Ectodermal cell (in vitro differentiated cells): ENCODE results near the gene PDYN.

ENCODE experiments used
- H3K27ac ChIP-seq: 2 replicates; pipeline ENCODE4 v1.7.0; 2013; ENCODE audit warnings: mild to moderate bottlenecking, low read depth, low read length; ENCODE audit not compliant: insufficient read depth, poor library complexity, severe bottlenecking
- H3K27me3 ChIP-seq: 2 replicates; pipeline ENCODE4 v1.7.0; 2013; ENCODE audit warnings: mild to moderate bottlenecking, low read length; ENCODE audit not compliant: insufficient read depth, control insufficient read depth, poor library complexity, severe bottlenecking
- H3K36me3 ChIP-seq: one replicate; pipeline ENCODE4 v1.7.0; 2013; ENCODE audit warnings: low read length; ENCODE audit not compliant: control insufficient read depth, insufficient read depth
- H3K4me1 ChIP-seq: one replicate; pipeline ENCODE4 v1.7.0; 2013; ENCODE audit warnings: low read length; ENCODE audit not compliant: control insufficient read depth, insufficient read depth
- H3K4me3 ChIP-seq: 2 replicates; pipeline ENCODE4 v1.7.0; 2013; ENCODE audit warnings: low read depth, low read length, control low read depth; ENCODE audit not compliant: insufficient read depth
- H3K9me3 ChIP-seq: 2 replicates; pipeline ENCODE4 v1.7.0; 2013; ENCODE audit warnings: mild to moderate bottlenecking, low read length, moderate library complexity; ENCODE audit not compliant: control insufficient read depth
- WGBS, 2 experiments: methylation state at CpG; one replicate each; pipeline ENCODE4 v1.1.7; 2013; ENCODE audit warnings: missing lambda C conversion rate in 2 of 2; 5-methylcytosine and 5-hydroxymethylcytosine counted together

PDYN gene

DNA sequence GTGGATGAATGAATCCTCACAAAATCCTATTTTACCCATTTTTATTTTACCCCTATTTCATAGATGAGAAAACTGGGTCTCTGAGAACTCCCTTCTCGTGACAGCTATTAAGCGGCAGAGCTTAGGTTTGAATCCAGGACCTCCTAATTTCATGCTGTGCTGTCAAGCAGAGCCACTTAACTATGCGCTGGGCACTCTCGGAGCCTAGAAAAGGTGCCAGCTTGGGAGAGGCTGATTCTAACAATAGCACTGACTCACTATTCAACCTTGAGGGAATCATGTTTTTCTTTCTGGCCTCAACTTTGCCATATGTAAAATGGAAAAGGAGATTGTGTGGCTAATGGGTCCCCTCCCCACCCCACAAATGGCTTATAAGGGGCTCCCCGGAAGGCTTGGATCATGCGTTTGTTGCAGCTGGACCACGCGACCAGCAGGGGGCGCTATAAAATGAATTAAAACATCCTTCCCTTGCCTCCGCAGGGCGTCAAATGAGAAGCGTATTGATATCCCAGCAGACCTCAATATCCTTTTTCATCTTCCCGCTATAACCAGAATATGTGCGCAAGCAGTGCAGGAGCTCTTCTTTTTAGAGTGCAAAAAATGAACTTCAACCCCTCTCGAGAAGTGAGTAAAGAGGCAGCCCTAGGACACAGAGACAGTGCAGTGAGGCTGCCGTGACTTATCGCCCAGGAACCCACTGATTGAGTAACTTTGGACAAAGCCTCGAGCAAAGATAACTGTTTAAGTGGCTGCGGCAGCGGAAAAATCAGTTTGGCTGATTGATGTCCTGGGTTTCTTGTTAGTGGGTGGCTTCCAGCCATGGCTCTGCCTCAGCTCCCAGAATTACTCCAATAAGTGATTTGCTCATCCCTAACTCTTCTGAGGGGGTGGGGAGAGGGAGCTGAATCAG, 12.8 kb upstream of the PDYN start:
- no peaks in the 10 kb centered on the region for H3K4me1 ChIP-seq
- 34% methylated on average over 20 of the region's 20 CpGs for WGBS, 2 experiments
- H3K27ac ChIP-seq, result no peak overlapping the region
- peaks cover 5% of the 10 kb centered on the region for H3K27me3 ChIP-seq
- no peak overlapping the region for H3K4me3 ChIP-seq
- no peaks in the 10 kb centered on the region for H3K9me3 ChIP-seq
- H3K36me3 ChIP-seq, result no peaks in the 10 kb centered on the region

DNA sequence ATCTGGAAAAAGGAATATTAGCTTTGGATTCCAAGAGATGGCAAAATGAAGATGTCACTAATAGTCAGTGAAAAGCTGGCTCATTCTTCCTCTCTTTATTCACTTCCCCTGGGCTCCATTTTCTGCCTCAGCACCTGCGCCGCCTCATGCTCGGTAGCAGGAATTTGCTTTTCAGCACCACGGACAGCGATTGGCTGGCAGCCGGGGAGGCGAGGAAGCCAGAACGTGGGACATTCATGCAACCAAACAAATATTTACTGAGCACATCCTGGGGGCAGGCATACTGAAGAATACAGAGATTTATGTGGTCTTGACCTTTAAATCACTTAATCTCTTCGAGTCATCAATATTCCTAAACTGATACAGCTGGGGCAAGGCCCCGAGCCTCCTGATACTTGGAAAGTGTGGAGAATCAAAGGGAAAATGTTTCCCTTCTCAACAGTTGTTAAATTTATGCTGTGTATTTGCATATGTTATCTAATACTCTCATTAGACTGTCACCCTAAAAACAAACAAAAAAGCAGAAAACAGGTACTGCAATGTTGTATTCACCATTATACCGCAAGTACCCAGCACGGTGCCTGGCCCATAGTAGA, 12.1 kb upstream of the PDYN start:
- peaks cover 5% of the 10 kb centered on the region for H3K27me3 ChIP-seq
- no peaks in the 10 kb centered on the region for H3K9me3 ChIP-seq
- H3K4me1 ChIP-seq, result no peaks in the 10 kb centered on the region
- no peak overlapping the region for H3K4me3 ChIP-seq
- WGBS, 2 experiments, result 2 to 24% methylated on average over 8 to 12 of the region's 12 CpGs
- no peak overlapping the region for H3K27ac ChIP-seq
- H3K36me3 ChIP-seq, result no peaks in the 10 kb centered on the region

DNA sequence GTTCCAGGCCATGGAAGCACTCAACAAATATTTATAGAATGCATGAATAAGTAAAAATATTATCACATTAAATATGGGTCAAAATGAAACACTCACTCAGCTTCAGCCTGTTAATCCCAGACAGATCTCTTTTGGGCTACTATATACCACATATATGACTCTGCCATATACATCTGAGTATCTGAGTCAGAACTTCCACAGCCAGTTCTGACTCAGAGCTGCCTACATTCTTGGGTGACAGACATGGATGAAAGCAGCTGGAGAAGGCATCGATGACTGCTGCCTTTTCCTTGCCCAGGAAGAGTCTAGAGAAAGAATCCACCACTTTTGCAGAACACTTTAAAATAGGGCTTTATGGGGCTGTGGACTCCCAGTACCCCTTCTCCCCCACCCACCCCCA, 11.5 kb upstream of the PDYN start:
- H3K4me3 ChIP-seq, result no peak overlapping the region
- no peak overlapping the region for H3K27ac ChIP-seq
- 58 to 92% methylated on average over 1 of the region's 1 CpG for WGBS, 2 experiments
- no peaks in the 10 kb centered on the region for H3K4me1 ChIP-seq
- H3K27me3 ChIP-seq, result peaks cover 5% of the 10 kb centered on the region
- no peaks in the 10 kb centered on the region for H3K36me3 ChIP-seq
- H3K9me3 ChIP-seq, result no peaks in the 10 kb centered on the region

DNA sequence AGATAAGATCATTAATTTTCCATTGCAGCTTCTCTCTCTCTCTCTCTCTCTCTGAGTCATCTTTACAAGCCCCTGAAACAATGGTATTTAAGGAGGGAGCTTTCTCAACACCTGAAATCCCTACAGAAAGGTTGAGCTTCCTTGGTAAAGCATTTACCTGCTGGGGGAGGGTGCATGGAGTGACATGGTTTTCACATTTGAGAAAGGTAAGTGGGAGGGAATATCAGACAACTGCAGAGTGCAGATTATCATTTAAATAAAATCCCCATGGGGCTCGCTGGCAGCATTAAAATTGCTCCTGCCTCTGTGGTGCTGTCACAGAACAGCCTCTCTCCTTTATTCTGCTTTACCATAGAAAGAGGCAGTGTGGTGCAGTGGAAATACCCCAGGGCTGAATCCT, 10.3 kb upstream of the PDYN start:
- WGBS, 2 experiments, result 24 to 27% methylated on average over 1 of the region's 1 CpG
- Histone ChIP-seq H3K4me3 (no peak overlapping the region), H3K9me3 (no peaks in the 10 kb centered on the region), H3K27ac (no peak overlapping the region), H3K36me3 (no peaks in the 10 kb centered on the region), H3K4me1 (no peaks in the 10 kb centered on the region), H3K27me3 (peaks cover 5% of the 10 kb centered on the region)

DNA sequence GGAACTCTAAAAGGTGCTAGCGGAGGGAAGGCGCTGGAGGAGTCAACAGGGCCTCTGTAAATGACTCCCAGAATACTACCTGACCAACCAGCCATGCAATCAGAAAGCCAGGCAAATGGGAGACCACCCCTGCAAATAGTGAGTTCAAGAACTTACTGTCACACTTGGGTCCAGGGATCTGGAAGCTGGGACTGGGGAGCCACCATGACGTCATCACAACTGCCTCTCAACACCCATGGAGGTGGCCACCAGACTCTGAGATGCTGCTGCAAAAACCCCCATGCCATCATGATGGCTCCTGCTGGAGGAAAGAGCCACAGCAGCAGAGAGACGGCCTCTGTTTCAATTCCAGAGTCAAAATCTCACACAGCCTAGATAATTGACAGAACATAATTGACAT, 8.5 kb upstream of the PDYN start:
- Histone ChIP-seq H3K9me3 (no peaks in the 10 kb centered on the region), H3K27me3 (peaks cover 4% of the 10 kb centered on the region), H3K4me1 (no peaks in the 10 kb centered on the region), H3K4me3 (no peak overlapping the region), H3K36me3 (no peaks in the 10 kb centered on the region), H3K27ac (no peak overlapping the region)
- 89 to 94% methylated on average over 4 of the region's 4 CpGs for WGBS, 2 experiments

DNA sequence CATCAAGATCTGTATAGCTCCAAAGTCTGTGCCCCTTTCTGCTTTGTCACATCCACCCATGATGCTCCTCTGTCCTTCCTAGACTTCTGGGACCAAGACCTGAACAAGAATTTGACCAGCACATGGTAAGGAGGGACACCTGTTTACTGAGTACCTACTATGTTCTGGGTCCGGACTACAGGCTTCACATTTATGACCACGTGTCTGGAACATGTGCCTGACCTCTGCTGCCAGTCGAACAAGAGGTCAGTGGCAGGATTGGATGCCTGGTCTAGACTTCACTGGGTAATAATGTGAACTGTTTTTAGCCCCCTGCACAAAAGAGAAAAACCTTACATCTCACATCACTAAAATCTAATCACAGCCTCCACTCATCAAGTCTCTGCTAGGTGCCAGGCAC, 7.3 kb upstream of the PDYN start:
- Histone ChIP-seq H3K4me1 (no peaks in the 10 kb centered on the region), H3K4me3 (no peak overlapping the region), H3K27me3 (no peaks in the 10 kb centered on the region), H3K9me3 (no peaks in the 10 kb centered on the region), H3K27ac (no peak overlapping the region), H3K36me3 (no peaks in the 10 kb centered on the region)
- 86 to 90% methylated on average over 3 of the region's 3 CpGs for WGBS, 2 experiments

DNA sequence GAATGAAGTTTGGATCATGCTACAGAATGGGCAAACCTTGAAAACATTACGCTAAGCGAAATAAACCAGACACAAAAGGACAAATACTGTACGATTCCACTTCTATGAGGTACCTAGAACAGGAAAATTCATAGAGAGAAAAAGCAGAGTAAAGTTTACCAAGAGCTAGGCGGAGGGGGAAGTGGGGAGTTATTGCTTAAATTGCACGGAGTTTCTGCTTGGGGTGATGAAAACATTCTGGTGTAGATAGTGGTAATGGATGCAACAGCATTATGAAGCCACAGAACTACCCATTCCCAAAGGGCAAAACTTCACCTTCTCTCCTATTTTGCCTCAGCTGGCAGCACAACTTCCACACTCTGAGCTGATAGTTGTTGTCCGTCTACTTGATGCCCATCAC, 6.4 kb upstream of the PDYN start:
- no peaks in the 10 kb centered on the region for H3K9me3 ChIP-seq
- H3K4me1 ChIP-seq, result no peaks in the 10 kb centered on the region
- no peaks in the 10 kb centered on the region for H3K27me3 ChIP-seq
- H3K27ac ChIP-seq, result no peak overlapping the region
- H3K36me3 ChIP-seq, result no peaks in the 10 kb centered on the region
- 78 to 79% methylated on average over 6 of the region's 6 CpGs for WGBS, 2 experiments
- no peak overlapping the region for H3K4me3 ChIP-seq

DNA sequence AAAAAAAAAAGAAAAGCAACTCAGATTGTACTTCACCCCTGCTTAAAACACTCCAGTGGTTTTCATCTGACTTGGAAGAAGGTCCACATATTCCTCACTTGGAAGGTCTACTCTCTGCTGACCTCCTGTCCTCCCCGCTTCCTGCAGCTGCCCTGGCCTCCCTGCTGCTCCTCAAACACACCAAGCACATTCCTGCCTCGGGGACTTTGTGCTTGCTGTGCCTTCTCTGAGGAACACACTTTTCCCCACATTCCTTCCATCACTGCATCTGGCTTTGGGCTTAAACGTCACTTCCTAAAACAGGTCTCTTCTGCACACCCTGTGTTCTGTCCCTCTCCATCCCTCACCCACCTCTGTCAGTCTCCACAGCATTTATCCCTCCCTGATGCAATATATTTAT, 4.9 kb upstream of the PDYN start:
- 70% methylated on average over 3 of the region's 3 CpGs for WGBS, 2 experiments
- H3K36me3 ChIP-seq, result no peaks in the 10 kb centered on the region
- H3K27ac ChIP-seq, result no peak overlapping the region
- H3K4me1 ChIP-seq, result peaks cover 10% of the 10 kb centered on the region
- H3K4me3 ChIP-seq, result no peak overlapping the region
- H3K27me3 ChIP-seq, result no peaks in the 10 kb centered on the region
- no peaks in the 10 kb centered on the region for H3K9me3 ChIP-seq

DNA sequence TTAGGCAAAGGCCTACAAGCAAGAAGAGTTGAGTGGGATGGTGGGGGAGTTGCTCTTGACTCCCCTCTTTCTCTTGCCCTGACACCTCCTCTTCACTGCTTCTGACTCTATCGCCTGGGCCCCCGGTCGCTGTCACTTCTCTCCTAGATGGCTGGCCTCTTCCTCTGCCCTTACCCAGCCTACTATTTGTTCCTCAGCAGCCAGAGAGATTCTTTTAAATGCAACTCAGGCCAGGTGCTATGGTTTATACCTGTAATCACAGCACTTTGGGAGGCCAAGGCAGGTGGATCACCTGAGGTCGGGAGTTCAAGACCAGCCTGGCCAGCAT, 4.3 kb upstream of the PDYN start:
- H3K36me3 ChIP-seq, result no peaks in the 10 kb centered on the region
- WGBS, 2 experiments, result 83 to 90% methylated on average over 4 of the region's 4 CpGs
- H3K27ac ChIP-seq, result no peak overlapping the region
- H3K9me3 ChIP-seq, result no peaks in the 10 kb centered on the region
- peaks cover 10% of the 10 kb centered on the region for H3K4me1 ChIP-seq
- no peak overlapping the region for H3K4me3 ChIP-seq
- no peaks in the 10 kb centered on the region for H3K27me3 ChIP-seq

DNA sequence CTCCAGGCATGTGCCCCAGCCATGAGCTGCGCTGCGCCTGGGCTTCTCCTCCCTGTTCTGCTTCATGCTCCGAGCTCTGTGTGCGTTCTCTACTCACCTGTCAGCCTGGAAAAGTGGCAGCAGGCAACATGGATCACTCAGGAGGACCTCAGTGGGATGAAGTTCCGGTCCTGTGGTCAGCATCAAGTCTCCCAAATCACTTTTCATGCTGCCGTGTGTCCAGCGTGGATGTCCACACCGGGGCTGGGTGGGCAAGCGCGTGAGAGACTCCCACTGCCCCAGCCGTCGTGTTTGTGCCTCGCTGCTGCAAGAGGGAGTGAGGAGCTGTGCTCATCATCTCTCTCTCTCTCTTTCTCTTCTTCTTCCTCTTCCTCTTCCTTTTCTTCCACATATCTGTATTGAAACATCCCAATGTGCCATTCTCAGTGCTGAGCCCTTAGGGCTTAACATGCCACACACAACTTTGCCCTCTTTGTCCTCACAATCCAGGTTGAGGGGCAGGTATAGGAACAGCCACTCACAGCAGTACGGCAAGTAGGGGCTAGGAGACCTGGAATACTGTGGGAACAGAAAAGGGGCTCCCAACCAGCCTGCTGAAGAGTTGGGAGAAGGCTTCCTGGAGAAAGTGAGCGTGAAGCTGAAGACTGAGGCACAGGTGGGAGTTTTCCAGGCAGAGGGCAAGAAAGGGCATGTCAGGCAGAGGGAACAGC, 3.8 kb upstream of the PDYN start:
- no peaks in the 10 kb centered on the region for H3K9me3 ChIP-seq
- WGBS, 2 experiments, result 92 to 93% methylated on average over 15 of the region's 15 CpGs
- no peaks in the 10 kb centered on the region for H3K27me3 ChIP-seq
- H3K36me3 ChIP-seq, result no peaks in the 10 kb centered on the region
- no peak overlapping the region for H3K4me3 ChIP-seq
- H3K4me1 ChIP-seq, result peaks cover 12% of the 10 kb centered on the region
- no peak overlapping the region for H3K27ac ChIP-seq
